ENCODE data around the gene ZGLP1. TPM values are rescaled to one million over a fixed set of nuclear protein-coding genes. Genes with fewer than 3 reads are reported as not detected.
"Not testable (repeated sequence)": the region's sequence is repeated elsewhere in the genome, so short reads cannot be mapped to it uniquely, and the experiment has no call there.

ZGLP1 gene
- total and polyA plus RNA-seq, 4 experiments from 2014 or later = 0.32 to 7.7 (median 7.1) TPM; not detected in 1

GRCh38 chr19:10339977-10340376 is 30.4 kb upstream of the ZGLP1 start:
- Histone ChIP-seq H3K36me3 (ENCODE audit: insufficient read depth, low read length) (peaks cover 12% of the 10 kb centered on the region), H3K27ac (ENCODE audit: low read depth, low read length) (peak overlapping the region; percentile 82), H3K9me3 (ENCODE audit: control insufficient read depth in 1 of 2, low read length in 2 of 2) (no peaks in the 10 kb centered on the region), H3K27me3 (ENCODE audit: insufficient read depth, low read length) (no peaks in the 10 kb centered on the region), H3K4me3 (ENCODE audit: low read length in 2 of 2) (peak overlapping the region in 1 of 2 donors; percentile 80), H3K4me1 (ENCODE audit: insufficient read depth, low read length) (peaks cover 35% of the 10 kb centered on the region)
- H3K27ac Mint-ChIP-seq = peak overlapping the region; percentile 85 to 97 (median 96)
- CTCF ChIA-PET (ENCODE audit: partially characterized antibody) = interaction anchor here (1.0 to 2.5 kb wide), 3 partner anchors 10 to 70 kb away, joined by 4 to 12 read pairs (median 4); no protein-coding TSS in a partner anchor
- peaks cover 3 to 18% of the 10 kb centered on the region in 2 donors for H3K36me3 Mint-ChIP-seq
- peaks cover 14 to 42% (median 25%) of the 10 kb centered on the region in 4 donors for H3K4me1 Mint-ChIP-seq
- no peak for DNase-seq
- intact Hi-C loops (cut with micrococcal nuclease) = loop anchor here (1.0 kb wide), 1 partner anchor 40 kb away; the partner anchor contains the start of gene TYK2
- POLR2A ChIA-PET (ENCODE audit: partially characterized antibody) = interaction anchor here (0.8 to 1.0 kb wide), 3 partner anchors 40 to 236 kb away, joined by 3 to 6 read pairs (median 4); partner anchors contain the start of genes ICAM1 and TYK2
- H3K9me3 Mint-ChIP-seq = no peaks in the 10 kb centered on the region
- H3K4me3 Mint-ChIP-seq = peak overlapping the region; percentile 91 to 99 (median 96)
- no peaks in the 10 kb centered on the region for H3K27me3 Mint-ChIP-seq

GRCh38 chr19:10339380-10339960 is 29.9 kb upstream of the ZGLP1 start, which contains the start of gene ICAM3:
ICAM3 (minus strand) TSS chr19:10339624; CDS start chr19:10339614, 10 bp downstream.
- Histone ChIP-seq H3K36me3 (ENCODE audit: insufficient read depth, low read length) (peaks cover 17% of the 10 kb centered on the region), H3K4me1 (ENCODE audit: insufficient read depth, low read length) (peaks cover 38% of the 10 kb centered on the region), H3K9me3 (ENCODE audit: control insufficient read depth in 1 of 2, low read length in 2 of 2) (no peaks in the 10 kb centered on the region), H3K4me3 (ENCODE audit: low read length in 2 of 2) (peak within 1 kb of the TSS; percentile 39 to 80), H3K27me3 (ENCODE audit: insufficient read depth, low read length) (no peaks in the 10 kb centered on the region), H3K27ac (ENCODE audit: low read depth, low read length) (peak within 1 kb of the TSS; percentile 82)
- Mint-ChIP-seq H3K27me3 (no peaks in the 10 kb centered on the region), H3K4me3 (peak within 1 kb of the TSS; percentile 91 to 99 (median 96)), H3K4me1 (peaks cover 14 to 46% (median 25%) of the 10 kb centered on the region in 4 donors), H3K9me3 (no peaks in the 10 kb centered on the region), H3K27ac (peak within 1 kb of the TSS; percentile 85 to 97 (median 96)), H3K36me3 (peaks cover 3 to 21% of the 10 kb centered on the region in 2 donors)
- POLR2A ChIA-PET (ENCODE audit: partially characterized antibody) = no interaction called here
- DNase-seq = peak; percentile 44 to 65 (median 51)
- CTCF ChIA-PET (ENCODE audit: partially characterized antibody) = interaction anchor here (1.7 to 2.5 kb wide), 2 partner anchors 9 to 49 kb away, joined by 4 to 12 read pairs; no protein-coding TSS in a partner anchor
- intact Hi-C loops (cut with micrococcal nuclease) = loop anchor here (1.0 kb wide), 1 partner anchor 41 kb away; the partner anchor contains the start of gene TYK2

- ChIA-PET POLR2A (ENCODE audit: partially characterized antibody) (interaction anchor here (1.2 kb wide), 1 partner anchor 68 kb away, joined by 3 read pairs; the partner anchor contains the start of gene ICAM1), CTCF (ENCODE audit: partially characterized antibody) (interaction anchor here (2.5 kb wide), 1 partner anchor 50 kb away, joined by 12 read pairs; no protein-coding TSS in a partner anchor)
- peaks cover 20% of the 10 kb centered on the region for H3K36me3 ChIP-seq (ENCODE audit: insufficient read depth, low read length)
- peaks cover 43% of the 10 kb centered on the region for H3K4me1 ChIP-seq (ENCODE audit: insufficient read depth, low read length)
- H3K4me3 ChIP-seq (ENCODE audit: low read length in 2 of 2) = peak overlapping the region; percentile 39 to 80
- H3K27me3 Mint-ChIP-seq = no peaks in the 10 kb centered on the region
- intact Hi-C loops (cut with micrococcal nuclease) = loop anchor here (1.0 kb wide), 1 partner anchor 41 kb away; the partner anchor contains the start of gene TYK2
- no peaks in the 10 kb centered on the region for H3K9me3 Mint-ChIP-seq
- no peaks in the 10 kb centered on the region for H3K9me3 ChIP-seq (ENCODE audit: control insufficient read depth in 1 of 2, low read length in 2 of 2)
- peak overlapping the region; percentile 85 to 97 (median 96) for H3K27ac Mint-ChIP-seq
- H3K4me1 Mint-ChIP-seq = peaks cover 14 to 51% (median 29%) of the 10 kb centered on the region in 4 donors
- no peaks in the 10 kb centered on the region for H3K27me3 ChIP-seq (ENCODE audit: insufficient read depth, low read length)
- H3K4me3 Mint-ChIP-seq = peak overlapping the region; percentile 91 to 99 (median 96)
- DNase-seq = no peak
- peaks cover 3 to 21% of the 10 kb centered on the region in 2 donors for H3K36me3 Mint-ChIP-seq
- H3K27ac ChIP-seq (ENCODE audit: low read depth, low read length) = peak overlapping the region; percentile 82
Measured at GRCh38 chr19:10338940-10339339, 29.3 kb upstream of the ZGLP1 start.

GRCh38 chr19:10336725-10337124 is 27.1 kb upstream of the ZGLP1 start:
- CTCF ChIA-PET (ENCODE audit: partially characterized antibody) = interaction anchor here (1.3 kb wide), 1 partner anchor 52 kb away, joined by 5 read pairs; no protein-coding TSS in a partner anchor
- H3K27me3 Mint-ChIP-seq = not testable (repeated sequence)
- peak overlapping the region in 4 of 8 donors; percentile 32 to 41 (median 40) for H3K4me3 Mint-ChIP-seq

GRCh38 chr19:10335352-10335985 is 25.9 kb upstream of the ZGLP1 start:
- Histone ChIP-seq H3K9me3 (ENCODE audit: control insufficient read depth in 1 of 2, low read length in 2 of 2) (no peaks in the 10 kb centered on the region), H3K4me1 (ENCODE audit: insufficient read depth, low read length) (peaks cover 62% of the 10 kb centered on the region), H3K4me3 (ENCODE audit: low read length in 2 of 2) (no peak overlapping the region), H3K27ac (ENCODE audit: low read depth, low read length) (no peak overlapping the region), H3K27me3 (ENCODE audit: insufficient read depth, low read length) (no peaks in the 10 kb centered on the region), H3K36me3 (ENCODE audit: insufficient read depth, low read length) (peaks cover 22% of the 10 kb centered on the region)
- Mint-ChIP-seq H3K36me3 (peaks cover 8 to 37% of the 10 kb centered on the region in 2 donors), H3K4me3 (peak overlapping the region in 2 of 8 donors; percentile 16 to 41), H3K4me1 (peaks cover 21 to 71% (median 45%) of the 10 kb centered on the region in 4 donors), H3K27ac (peak overlapping the region in 2 of 7 donors; percentile 29 to 32), H3K9me3 (no peaks in the 10 kb centered on the region), H3K27me3 (no peaks in the 10 kb centered on the region)
- no peak for DNase-seq
- intact Hi-C loops (cut with micrococcal nuclease) = no loop called here
- POLR2A ChIA-PET (ENCODE audit: partially characterized antibody) = interaction anchor here (1.5 kb wide), 1 partner anchor 65 kb away, joined by 4 read pairs; the partner anchor contains the start of gene ICAM1
- CTCF ChIA-PET (ENCODE audit: partially characterized antibody) = interaction anchor here (1.3 kb wide), 2 partner anchors 53 to 66 kb away, joined by 3 to 5 read pairs; no protein-coding TSS in a partner anchor

More at GRCh38 chr19:10336725-10337124, 27.1 kb upstream of the ZGLP1 start:
- POLR2A ChIA-PET (ENCODE audit: partially characterized antibody) = interaction anchor here (1.5 kb wide), 1 partner anchor 66 kb away, joined by 4 read pairs; the partner anchor contains the start of gene ICAM1
- H3K27ac ChIP-seq (ENCODE audit: low read depth, low read length); H3K27me3 ChIP-seq (ENCODE audit: insufficient read depth, low read length); DNase-seq; H3K9me3 Mint-ChIP-seq; intact Hi-C loops (cut with micrococcal nuclease); H3K9me3 ChIP-seq (ENCODE audit: control insufficient read depth in 1 of 2, low read length in 2 of 2); H3K4me3 ChIP-seq (ENCODE audit: low read length in 2 of 2): not testable (repeated sequence)
- peaks cover 8 to 36% of the 10 kb centered on the region in 2 donors for H3K36me3 Mint-ChIP-seq
- peaks cover 21 to 70% (median 46%) of the 10 kb centered on the region in 4 donors for H3K4me1 Mint-ChIP-seq
- Histone ChIP-seq H3K36me3 (ENCODE audit: insufficient read depth, low read length) (peaks cover 20% of the 10 kb centered on the region), H3K4me1 (ENCODE audit: insufficient read depth, low read length) (peaks cover 59% of the 10 kb centered on the region)
- H3K27ac Mint-ChIP-seq = peak overlapping the region in 4 of 7 donors; percentile 4 to 64 (median 27)

- intact Hi-C loops (cut with micrococcal nuclease) = loop anchor here (5.0 kb wide), 1 partner anchor 517 kb away; the partner anchor contains the start of gene FBXL12
- H3K27ac ChIP-seq (ENCODE audit: low read depth, low read length) = peak overlapping the region; percentile 88
- no peaks in the 10 kb centered on the region for H3K27me3 Mint-ChIP-seq
- H3K27me3 ChIP-seq (ENCODE audit: insufficient read depth, low read length) = no peaks in the 10 kb centered on the region
- H3K4me1 Mint-ChIP-seq = peaks cover 18 to 73% (median 42%) of the 10 kb centered on the region in 4 donors
- ChIA-PET CTCF (ENCODE audit: partially characterized antibody) (interaction anchor here (1.1 to 1.3 kb wide), 2 partner anchors 54 to 65 kb away, joined by 3 to 4 read pairs; no protein-coding TSS in a partner anchor), POLR2A (ENCODE audit: partially characterized antibody) (interaction anchor here (0.6 to 3.6 kb wide), 6 partner anchors 19 to 1821 kb away, joined by 3 to 33 read pairs (median 8); partner anchors contain the start of genes FDX2, ICAM1, TYK2 and ZNF414)
- peak overlapping the region in 3 of 7 donors; percentile 61 to 98 (median 65) for H3K27ac Mint-ChIP-seq
- no peaks in the 10 kb centered on the region for H3K9me3 ChIP-seq (ENCODE audit: control insufficient read depth in 1 of 2, low read length in 2 of 2)
- H3K4me3 ChIP-seq (ENCODE audit: low read length in 2 of 2) = no peak overlapping the region
- DNase-seq = peak in 1 of 5 donors; percentile 10
- peaks cover 56% of the 10 kb centered on the region for H3K4me1 ChIP-seq (ENCODE audit: insufficient read depth, low read length)
- H3K4me3 Mint-ChIP-seq = peak overlapping the region in 2 of 8 donors; percentile 41 to 67
- H3K36me3 ChIP-seq (ENCODE audit: insufficient read depth, low read length) = peaks cover 28% of the 10 kb centered on the region
- no peaks in the 10 kb centered on the region for H3K9me3 Mint-ChIP-seq
- H3K36me3 Mint-ChIP-seq = peaks cover 12 to 43% of the 10 kb centered on the region in 2 donors
Measured at GRCh38 chr19:10334588-10335351, 25.2 kb upstream of the ZGLP1 start.
